Parathyroid adenoma (tissue), 2 donors: Measurements from ENCODE around the gene MCTP2.

ENCODE experiments used
- H2AFZ ChIP-seq: fragments of 300-600 bp; sonication (generic); one replicate; pipeline ENCODE4 v1.7.0; 2017; ENCODE audit warnings: antibody characterized with exemption, mild to moderate bottlenecking
- H3K27ac ChIP-seq: fragments of 300-600 bp; sonication (generic); one replicate; pipeline ENCODE4 v1.7.0; 2017
- H3K27me3 ChIP-seq: fragments of 300-600 bp; sonication (generic); one replicate; pipeline ENCODE4 v1.7.0; 2017; ENCODE audit warnings: low read length; ENCODE audit not compliant: control insufficient read depth, insufficient read depth
- H3K36me3 ChIP-seq: fragments of 300-600 bp; sonication (generic); one replicate; pipeline ENCODE4 v1.7.0; 2017; ENCODE audit warnings: low read length; ENCODE audit not compliant: control insufficient read depth, insufficient read depth
- H3K4me1 ChIP-seq: fragments of 300-600 bp; sonication (generic); one replicate; pipeline ENCODE4 v1.7.0; 2017; ENCODE audit warnings: control low read depth
- H3K4me2 ChIP-seq: fragments of 300-600 bp; sonication (generic); one replicate; pipeline ENCODE4 v1.7.0; 2017; ENCODE audit warnings: low read length
- H3K4me3 ChIP-seq: fragments of 300-600 bp; sonication (generic); one replicate; pipeline ENCODE4 v1.7.0; 2017; ENCODE audit warnings: low read depth, low read length
- H3K79me2 ChIP-seq: fragments of 300-600 bp; sonication (generic); one replicate; pipeline ENCODE4 v1.7.0; 2017; ENCODE audit warnings: control low read depth
- H3K9ac ChIP-seq: fragments of 300-600 bp; sonication (generic); one replicate; pipeline ENCODE4 v1.7.0; 2017; ENCODE audit warnings: mild to moderate bottlenecking
- H3K9me3 ChIP-seq: fragments of 300-600 bp; sonication (generic); one replicate; pipeline ENCODE4 v1.7.0; 2017; ENCODE audit warnings: low read length; ENCODE audit not compliant: control insufficient read depth
- TF ChIP-seq, protein P1 (sequence below): fragments of 300-600 bp; sonication (generic); IDR thresholded peaks from one replicate; pipeline ENCODE4 v1.7.0; 2017; ENCODE audit warnings: antibody characterized with exemption, mild to moderate bottlenecking
- donor health status: primary hyperparathyroidism.

The MCTP2 gene

DNA sequence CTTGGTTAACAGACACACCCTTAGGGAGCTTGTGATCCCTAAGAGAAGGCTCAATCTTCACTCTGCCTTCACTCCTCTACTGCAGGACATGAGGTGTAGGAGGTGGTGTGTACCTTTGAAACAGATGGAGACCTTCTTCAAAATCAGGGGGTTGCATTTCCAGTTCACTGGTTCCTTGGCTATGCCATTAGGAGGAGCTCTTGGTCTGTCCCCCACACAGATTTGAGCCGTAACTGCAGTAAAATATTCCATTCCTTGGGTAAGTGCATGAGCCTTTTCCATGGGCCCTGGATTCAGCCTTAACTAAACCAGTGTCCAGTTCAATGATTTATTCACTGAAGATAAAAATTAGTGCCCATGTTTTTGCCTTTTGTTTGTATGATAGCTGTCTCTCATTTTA lies 144.6 kb downstream of the MCTP2 start:
- Histone ChIP-seq H3K4me2 (no peak overlapping the region), H3K79me2 (no peaks in the 10 kb centered on the region), H3K4me3 (no peak overlapping the region), H3K27me3 (no peaks in the 10 kb centered on the region), H3K36me3 (no peaks in the 10 kb centered on the region), H3K9ac (no peak overlapping the region), H2AFZ (no peak overlapping the region), H3K9me3 (no peaks in the 10 kb centered on the region), H3K4me1 (no peaks in the 10 kb centered on the region), H3K27ac (no peak overlapping the region)
- TF ChIP-seq, protein P1, sequence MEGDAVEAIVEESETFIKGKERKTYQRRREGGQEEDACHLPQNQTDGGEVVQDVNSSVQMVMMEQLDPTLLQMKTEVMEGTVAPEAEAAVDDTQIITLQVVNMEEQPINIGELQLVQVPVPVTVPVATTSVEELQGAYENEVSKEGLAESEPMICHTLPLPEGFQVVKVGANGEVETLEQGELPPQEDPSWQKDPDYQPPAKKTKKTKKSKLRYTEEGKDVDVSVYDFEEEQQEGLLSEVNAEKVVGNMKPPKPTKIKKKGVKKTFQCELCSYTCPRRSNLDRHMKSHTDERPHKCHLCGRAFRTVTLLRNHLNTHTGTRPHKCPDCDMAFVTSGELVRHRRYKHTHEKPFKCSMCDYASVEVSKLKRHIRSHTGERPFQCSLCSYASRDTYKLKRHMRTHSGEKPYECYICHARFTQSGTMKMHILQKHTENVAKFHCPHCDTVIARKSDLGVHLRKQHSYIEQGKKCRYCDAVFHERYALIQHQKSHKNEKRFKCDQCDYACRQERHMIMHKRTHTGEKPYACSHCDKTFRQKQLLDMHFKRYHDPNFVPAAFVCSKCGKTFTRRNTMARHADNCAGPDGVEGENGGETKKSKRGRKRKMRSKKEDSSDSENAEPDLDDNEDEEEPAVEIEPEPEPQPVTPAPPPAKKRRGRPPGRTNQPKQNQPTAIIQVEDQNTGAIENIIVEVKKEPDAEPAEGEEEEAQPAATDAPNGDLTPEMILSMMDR: no peak

DNA sequence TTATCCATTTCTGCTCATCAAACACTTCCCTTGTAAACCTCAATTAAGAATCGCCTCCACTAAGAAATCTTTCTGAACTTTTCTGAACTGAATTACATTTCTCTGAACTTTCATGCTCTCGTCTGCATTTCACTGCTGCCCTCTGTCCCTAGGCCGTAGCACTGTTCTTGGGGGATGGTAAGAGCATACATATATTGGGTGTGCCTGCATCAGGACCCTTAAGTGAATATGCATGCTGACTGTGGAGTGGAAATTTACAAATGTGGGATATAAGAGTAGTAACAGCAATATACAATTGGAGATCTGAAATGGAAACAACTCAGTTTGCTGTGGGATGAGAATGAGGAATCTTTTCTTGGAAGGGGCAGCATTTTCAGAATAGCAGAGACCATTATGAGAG lies 148.6 kb downstream of the MCTP2 start:
- Histone ChIP-seq H3K27me3 (no peaks in the 10 kb centered on the region), H3K4me3 (no peak overlapping the region), H3K4me2 (no peak overlapping the region), H3K79me2 (no peaks in the 10 kb centered on the region), H3K9me3 (no peaks in the 10 kb centered on the region), H3K9ac (no peak overlapping the region), H2AFZ (no peak overlapping the region), H3K4me1 (no peaks in the 10 kb centered on the region), H3K27ac (no peak overlapping the region), H3K36me3 (no peaks in the 10 kb centered on the region)
- TF ChIP-seq, protein P1: no peak

DNA sequence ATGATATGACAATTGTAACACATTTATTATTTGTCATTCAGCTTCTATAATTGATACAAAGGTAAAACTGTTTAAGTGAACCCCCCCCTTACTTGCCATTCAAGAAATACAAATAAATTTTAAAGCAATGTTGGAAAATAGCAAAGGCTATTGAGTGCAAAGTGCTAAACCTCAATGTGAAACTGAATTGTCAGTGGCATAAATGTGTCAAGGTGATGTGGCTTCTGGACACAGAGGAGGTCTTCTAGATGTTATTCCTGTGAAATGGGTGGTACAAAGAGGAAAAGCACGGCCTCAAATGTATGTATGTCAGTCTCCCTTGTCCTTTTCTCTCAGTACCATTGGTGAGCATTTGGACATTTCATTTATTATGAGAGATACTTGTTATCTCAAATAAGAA lies 149.4 kb downstream of the MCTP2 start:
- Histone ChIP-seq H3K79me2 (no peaks in the 10 kb centered on the region), H3K4me1 (no peaks in the 10 kb centered on the region), H3K36me3 (no peaks in the 10 kb centered on the region), H3K27ac (no peak overlapping the region), H3K4me2 (no peak overlapping the region), H3K4me3 (no peak overlapping the region), H2AFZ (no peak overlapping the region), H3K27me3 (no peaks in the 10 kb centered on the region), H3K9me3 (no peaks in the 10 kb centered on the region), H3K9ac (no peak overlapping the region)
- TF ChIP-seq, protein P1: no peak

DNA sequence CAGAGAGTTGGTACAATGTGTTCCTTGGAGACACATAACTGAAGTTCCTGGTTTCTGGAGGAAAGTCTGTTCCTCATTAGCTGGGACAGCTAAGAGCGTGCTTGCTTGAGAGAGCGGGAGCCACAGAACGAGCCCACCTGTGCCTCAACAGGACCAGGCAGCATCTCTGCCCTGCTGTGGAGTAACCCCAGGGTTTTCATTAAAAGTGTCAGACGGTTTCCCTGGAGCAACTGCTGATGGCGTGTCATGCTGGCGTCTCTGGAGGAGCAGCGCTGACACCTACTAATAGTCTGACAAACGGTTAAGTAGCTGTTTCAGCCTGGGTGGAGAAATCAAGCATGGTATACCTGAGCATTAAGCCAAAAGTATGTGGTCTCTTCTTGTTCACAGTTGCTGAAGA lies 150.0 kb downstream of the MCTP2 start:
- H3K9ac ChIP-seq: no peak overlapping the region
- H3K4me1 ChIP-seq: no peaks in the 10 kb centered on the region
- no peaks in the 10 kb centered on the region for H3K9me3 ChIP-seq
- no peaks in the 10 kb centered on the region for H3K79me2 ChIP-seq
- H3K36me3 ChIP-seq: no peaks in the 10 kb centered on the region
- TF ChIP-seq, protein P1: no peak
- H3K27me3 ChIP-seq: no peaks in the 10 kb centered on the region
- no peak overlapping the region for H3K4me2 ChIP-seq
- H2AFZ ChIP-seq: no peak overlapping the region
- no peak overlapping the region for H3K4me3 ChIP-seq
- no peak overlapping the region for H3K27ac ChIP-seq

DNA sequence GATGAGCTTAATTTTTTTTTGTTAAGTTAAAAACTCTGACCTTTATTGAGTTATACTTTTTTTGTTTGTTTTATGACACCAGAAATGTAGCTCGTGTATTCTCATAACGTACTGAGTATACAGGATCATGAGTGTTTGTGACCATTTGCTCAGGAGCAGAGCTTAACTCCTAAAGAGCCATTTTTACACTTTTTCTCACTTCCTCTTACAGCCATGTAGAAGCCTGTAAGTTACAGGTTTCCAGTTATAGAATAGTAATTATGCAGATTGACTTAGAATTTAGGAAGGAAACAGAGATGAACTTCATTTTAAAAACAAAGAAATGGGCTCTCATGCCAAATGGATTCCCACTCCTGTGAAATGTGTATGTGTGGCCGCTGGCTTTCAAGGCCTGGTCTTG lies 151.7 kb downstream of the MCTP2 start:
- Histone ChIP-seq H3K4me3 (no peak overlapping the region), H3K27me3 (no peaks in the 10 kb centered on the region), H2AFZ (no peak overlapping the region), H3K79me2 (no peaks in the 10 kb centered on the region), H3K36me3 (no peaks in the 10 kb centered on the region), H3K4me2 (no peak overlapping the region), H3K9me3 (no peaks in the 10 kb centered on the region), H3K27ac (no peak overlapping the region), H3K4me1 (no peaks in the 10 kb centered on the region), H3K9ac (no peak overlapping the region)
- TF ChIP-seq, protein P1: no peak
